Measurements from ENCODE around the gene NOC3L. TPM values are rescaled to one million over a fixed set of nuclear protein-coding genes. Genes with fewer than 3 reads are reported as not detected.
"Not testable (repeated sequence)": the region's sequence is repeated elsewhere in the genome, so short reads cannot be mapped to it uniquely, and the experiment has no call there.

Gene NOC3L
- polyA plus RNA-seq, 3 donors: 2.4 to 3.0 (median 2.7) TPM

- no peak for DNase-seq
- Histone ChIP-seq H3K9me3 (replicated peaks in 1 of 2; ENCODE audit: control insufficient read depth in 1 of 2, insufficient read depth in 1 of 2, low read length in 2 of 2) (no peaks in the 10 kb centered on the region), H3K27me3 (ENCODE audit: control insufficient read depth in 2 of 2, insufficient read depth in 2 of 2, low read length in 2 of 2) (no peaks in the 10 kb centered on the region), H3K4me1 (ENCODE audit: control insufficient read depth in 1 of 2, insufficient read depth in 2 of 2, low read length in 2 of 2) (no peaks in the 10 kb centered on the region), H3K27ac (ENCODE audit: low read depth in 1 of 2, low read length in 2 of 2) (no peak overlapping the region), H4K20me1 (ENCODE audit: insufficient read depth, low read length) (no peaks in the 10 kb centered on the region), H3K9ac (ENCODE audit: insufficient read depth, low read length, poor library complexity, severe bottlenecking) (no peak overlapping the region), H3K36me3 (replicated peaks in 1 of 2; ENCODE audit: control insufficient read depth in 1 of 2, insufficient read depth in 2 of 2, low read length in 2 of 2) (peaks cover 63 to 94% of the 10 kb centered on the region in 2 donors), H3K4me2 (replicated peaks; ENCODE audit: extremely low read depth, low read length, poor library complexity, severe bottlenecking) (no peak overlapping the region), H2AFZ (ENCODE audit: insufficient read depth, low read depth, low read length, poor library complexity, severe bottlenecking) (no peak overlapping the region), H3K79me2 (ENCODE audit: insufficient read depth, low read length) (no peaks in the 10 kb centered on the region), H3K4me3 (replicated peaks in 1 of 3; ENCODE audit: low read depth in 2 of 3, low read length in 3 of 3) (no peak overlapping the region)
- Mint-ChIP-seq H3K4me1 (no peaks in the 10 kb centered on the region), H3K27ac (no peak overlapping the region), H3K9me3 (no peaks in the 10 kb centered on the region), H3K27me3 (ENCODE audit: low read depth in 3 of 3) (no peaks in the 10 kb centered on the region), H3K36me3 (peaks cover 51 to 62% of the 10 kb centered on the region in 2 donors), H3K4me3 (no peak overlapping the region)
- TF ChIP-seq CTCF (IDR thresholded peaks at IDR 0.05): no peak
- intact Hi-C loops (cut with micrococcal nuclease): no loop called here
Observed at GRCh38 chr10:94351089-94351488, 11.7 kb downstream of the NOC3L start.

GRCh38 chr10:94350500-94350899 lies 12.2 kb downstream of the NOC3L start:
- H3K27me3 Mint-ChIP-seq (ENCODE audit: low read depth in 3 of 3); H3K9ac ChIP-seq (ENCODE audit: insufficient read depth, low read length, poor library complexity, severe bottlenecking); H3K27ac Mint-ChIP-seq; H4K20me1 ChIP-seq (ENCODE audit: insufficient read depth, low read length); H2AFZ ChIP-seq (ENCODE audit: insufficient read depth, low read depth, low read length, poor library complexity, severe bottlenecking); H3K79me2 ChIP-seq (ENCODE audit: insufficient read depth, low read length); H3K27ac ChIP-seq (ENCODE audit: low read depth in 1 of 2, low read length in 2 of 2); H3K4me3 ChIP-seq (replicated peaks in 1 of 3; ENCODE audit: low read depth in 2 of 3, low read length in 3 of 3); H3K27me3 ChIP-seq (ENCODE audit: control insufficient read depth in 2 of 2, insufficient read depth in 2 of 2, low read length in 2 of 2); H3K9me3 Mint-ChIP-seq; H3K4me3 Mint-ChIP-seq; intact Hi-C loops (cut with micrococcal nuclease); H3K4me1 ChIP-seq (ENCODE audit: control insufficient read depth in 1 of 2, insufficient read depth in 2 of 2, low read length in 2 of 2); DNase-seq; H3K4me2 ChIP-seq (replicated peaks; ENCODE audit: extremely low read depth, low read length, poor library complexity, severe bottlenecking); H3K4me1 Mint-ChIP-seq; H3K9me3 ChIP-seq (replicated peaks in 1 of 2; ENCODE audit: control insufficient read depth in 1 of 2, insufficient read depth in 1 of 2, low read length in 2 of 2): not testable (repeated sequence)
- peaks cover 56 to 67% of the 10 kb centered on the region in 2 donors for H3K36me3 Mint-ChIP-seq
- 92% methylated on average over 2 of the region's 4 CpGs for WGBS (ENCODE audit: insufficient coverage)
- H3K36me3 ChIP-seq (replicated peaks in 1 of 2; ENCODE audit: control insufficient read depth in 1 of 2, insufficient read depth in 2 of 2, low read length in 2 of 2): peaks cover 63 to 94% of the 10 kb centered on the region in 2 donors

Data from CD14-positive monocyte (primary cell).